ENCODE measurements around the gene C4B. TPM values are rescaled to one million over a fixed set of nuclear protein-coding genes. Genes with fewer than 3 reads are reported as not detected.

The C4B gene
- total and polyA plus RNA-seq, 2 donors (not counting 1 experiment from before 2014, with no cell fraction given), result 4.7 to 7.4 TPM

GRCh38 chr6:32070814-32071543, 56.4 kb downstream of the C4B start:
- H3K4me3 ChIP-seq (ENCODE audit: control extremely low read depth in 1 of 5, extremely low read depth in 1 of 5, insufficient read depth in 1 of 5, low read depth in 2 of 5, low read length in 4 of 5), result no peak overlapping the region
- H3K79me2 ChIP-seq (ENCODE audit: control insufficient read depth, insufficient read depth, low read length), result no peaks in the 10 kb centered on the region
- DNase-seq (no peak), ATAC-seq (ENCODE audit: low read depth) (no peak)
- H3K4me1 ChIP-seq (ENCODE audit: control insufficient read depth in 2 of 2, insufficient read depth in 2 of 2, low read length in 2 of 2), result no peaks in the 10 kb centered on the region
- no peak overlapping the region for H3K9ac ChIP-seq (ENCODE audit: low read length)
- no peak overlapping the region for H3K27ac ChIP-seq (ENCODE audit: low read length in 2 of 2)
- intact Hi-C loops (cut with micrococcal nuclease), result no loop called here
- WGBS (ENCODE audit: insufficient coverage), result 89% methylated on average over 15 of the region's 16 CpGs
- ChIA-PET POLR2A (no interaction called here), CTCF (no interaction called here)
- Mint-ChIP-seq H3K9me3 (ENCODE audit: insufficient read depth) (no peaks in the 10 kb centered on the region), H3K27ac (no peak overlapping the region), H3K4me3 (no peak overlapping the region), H3K4me1 (no peaks in the 10 kb centered on the region), H3K27me3 (peaks cover 23% of the 10 kb centered on the region)
- no peaks in the 10 kb centered on the region for H3K27me3 ChIP-seq (replicated peaks in 1 of 4; ENCODE audit: control extremely low read depth in 1 of 4, control insufficient read depth in 3 of 4, insufficient read depth in 4 of 4, low read length in 3 of 4)
- H3K9me3 ChIP-seq (ENCODE audit: control extremely low read depth in 1 of 3, control insufficient read depth in 2 of 3, insufficient read depth in 1 of 3, low read length in 2 of 3), result no peaks in the 10 kb centered on the region
- TF ChIP-seq EZH2 (IDR thresholded peaks at IDR 0.05; ENCODE audit: borderline replicate concordance, insufficient read depth, low read depth, low read length, poor library complexity, severe bottlenecking) (no peak), CTCF (IDR thresholded peaks at IDR 0.05) (no peak)
- no peaks in the 10 kb centered on the region for H4K20me1 ChIP-seq (ENCODE audit: control insufficient read depth, insufficient read depth, low read length, poor library complexity, severe bottlenecking)
- no peak overlapping the region for H2AFZ ChIP-seq (ENCODE audit: insufficient read depth, low read depth, low read length, poor library complexity, severe bottlenecking)
- H3K36me3 ChIP-seq (replicated peaks in 1 of 2; ENCODE audit: control extremely low read depth in 1 of 2, control insufficient read depth in 1 of 2, extremely low read depth in 1 of 2, insufficient read depth in 2 of 2, low read length in 1 of 2), result no peaks in the 10 kb centered on the region
- no peak overlapping the region for H3K4me2 ChIP-seq (replicated peaks; ENCODE audit: low read depth, low read length, poor library complexity, severe bottlenecking)

- Histone ChIP-seq H3K9me3 (ENCODE audit: control extremely low read depth in 1 of 3, control insufficient read depth in 2 of 3, insufficient read depth in 1 of 3, low read length in 2 of 3) (no peaks in the 10 kb centered on the region), H3K36me3 (replicated peaks in 1 of 2; ENCODE audit: control extremely low read depth in 1 of 2, control insufficient read depth in 1 of 2, extremely low read depth in 1 of 2, insufficient read depth in 2 of 2, low read length in 1 of 2) (no peaks in the 10 kb centered on the region), H3K4me1 (ENCODE audit: control insufficient read depth in 2 of 2, insufficient read depth in 2 of 2, low read length in 2 of 2) (no peaks in the 10 kb centered on the region), H3K9ac (ENCODE audit: low read length) (no peak overlapping the region), H3K4me2 (replicated peaks; ENCODE audit: low read depth, low read length, poor library complexity, severe bottlenecking) (no peak overlapping the region), H3K4me3 (ENCODE audit: control extremely low read depth in 1 of 5, extremely low read depth in 1 of 5, insufficient read depth in 1 of 5, low read depth in 2 of 5, low read length in 4 of 5) (no peak overlapping the region), H3K79me2 (ENCODE audit: control insufficient read depth, insufficient read depth, low read length) (no peaks in the 10 kb centered on the region), H3K27me3 (replicated peaks in 1 of 4; ENCODE audit: control extremely low read depth in 1 of 4, control insufficient read depth in 3 of 4, insufficient read depth in 4 of 4, low read length in 3 of 4) (no peaks in the 10 kb centered on the region), H3K27ac (ENCODE audit: low read length in 2 of 2) (no peak overlapping the region), H2AFZ (ENCODE audit: insufficient read depth, low read depth, low read length, poor library complexity, severe bottlenecking) (no peak overlapping the region), H4K20me1 (ENCODE audit: control insufficient read depth, insufficient read depth, low read length, poor library complexity, severe bottlenecking) (no peaks in the 10 kb centered on the region)
- no peak overlapping the region for H3K4me3 Mint-ChIP-seq
- POLR2A ChIA-PET, result no interaction called here
- 82% methylated on average over 3 of the region's 3 CpGs for WGBS (ENCODE audit: insufficient coverage)
- DNase-seq (no peak), ATAC-seq (ENCODE audit: low read depth) (no peak)
- intact Hi-C loops (cut with micrococcal nuclease), result no loop called here
- TF ChIP-seq CTCF (IDR thresholded peaks at IDR 0.05) (no peak), EZH2 (IDR thresholded peaks at IDR 0.05; ENCODE audit: borderline replicate concordance, insufficient read depth, low read depth, low read length, poor library complexity, severe bottlenecking) (no peak)
- H3K27ac Mint-ChIP-seq, result no peak overlapping the region
- H3K9me3 Mint-ChIP-seq (ENCODE audit: insufficient read depth), result no peaks in the 10 kb centered on the region
- H3K4me1 Mint-ChIP-seq, result no peaks in the 10 kb centered on the region
- peaks cover 23% of the 10 kb centered on the region for H3K27me3 Mint-ChIP-seq
- CTCF ChIA-PET, result no interaction called here
Measured at GRCh38 chr6:32073101-32073500, 58.5 kb downstream of the C4B start.
